ENCODE data around the gene SLC35A5. TPM values are rescaled to one million over a fixed set of nuclear protein-coding genes. Genes with fewer than 3 reads are reported as not detected.

Gene SLC35A5
- total RNA-seq, 2 experiments from 2014 or later: 16.5 to 18.7 TPM

DNA sequence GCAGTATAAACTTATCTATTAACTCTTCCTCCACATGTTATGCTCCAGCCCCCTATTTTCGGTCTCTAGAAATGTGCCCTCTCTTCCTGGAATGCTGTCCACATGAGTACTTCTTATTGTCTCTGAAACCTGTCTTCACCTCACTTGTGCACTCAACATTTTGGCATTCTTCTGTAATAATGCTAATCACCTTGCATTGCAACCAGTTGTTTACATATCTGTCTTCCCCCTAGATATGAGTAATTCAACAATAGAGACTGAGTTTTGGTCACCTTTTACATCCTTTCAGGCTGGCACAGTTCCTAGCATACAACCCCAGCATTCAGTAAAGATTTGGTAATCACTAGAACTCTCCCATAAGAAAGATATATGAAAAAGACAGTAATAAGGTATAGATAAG lies 61.9 kb downstream of the SLC35A5 start:
- DNase-seq: no peak
- Mint-ChIP-seq H3K27ac (no peak overlapping the region), H3K4me1 (no peaks in the 10 kb centered on the region), H3K27me3 (peaks cover 6% of the 10 kb centered on the region), H3K4me3 (no peak overlapping the region), H3K36me3 (ENCODE audit: low read depth) (no peaks in the 10 kb centered on the region), H3K9me3 (ENCODE audit: low read depth) (no peaks in the 10 kb centered on the region)
- CTCF ChIA-PET: interaction anchor here (0.5 to 1.6 kb wide), 2 partner anchors 45 to 72 kb away, joined by 3 to 5 read pairs; no protein-coding TSS in a partner anchor
- intact Hi-C loops (cut with DNase I, micrococcal nuclease): no loop called here
- ATAC-seq: no peak
- POLR2A ChIA-PET: no interaction called here

DNA sequence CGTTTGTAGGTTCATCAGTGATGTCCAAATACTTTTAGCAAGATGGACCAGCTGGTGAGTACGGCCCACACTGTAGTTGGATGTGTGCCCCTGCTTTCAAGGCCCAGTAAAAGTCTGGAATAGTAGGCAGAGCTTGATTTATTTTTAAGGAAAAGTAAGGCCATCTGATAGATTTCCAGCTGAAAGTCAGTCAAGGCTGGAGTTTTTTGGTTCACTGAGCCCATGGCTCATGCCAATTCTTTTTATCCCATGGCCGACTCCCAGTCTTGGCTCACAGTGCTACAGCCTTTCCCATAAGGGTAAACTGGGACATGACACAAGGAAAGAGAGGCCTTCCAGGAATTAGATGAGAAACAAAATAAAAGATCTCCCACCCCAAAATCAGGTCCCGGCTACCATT lies 65.6 kb downstream of the SLC35A5 start:
- DNase-seq: no peak
- POLR2A ChIA-PET: no interaction called here
- Mint-ChIP-seq H3K27me3 (peaks cover 4% of the 10 kb centered on the region), H3K4me3 (no peak overlapping the region), H3K36me3 (ENCODE audit: low read depth) (no peaks in the 10 kb centered on the region), H3K27ac (no peak overlapping the region), H3K9me3 (ENCODE audit: low read depth) (no peaks in the 10 kb centered on the region), H3K4me1 (peaks cover 6% of the 10 kb centered on the region)
- CTCF ChIA-PET: interaction anchor here (1.6 kb wide), 1 partner anchor 45 kb away, joined by 4 read pairs; no protein-coding TSS in a partner anchor
- intact Hi-C loops (cut with DNase I, micrococcal nuclease): no loop called here
- no peak for ATAC-seq

DNA sequence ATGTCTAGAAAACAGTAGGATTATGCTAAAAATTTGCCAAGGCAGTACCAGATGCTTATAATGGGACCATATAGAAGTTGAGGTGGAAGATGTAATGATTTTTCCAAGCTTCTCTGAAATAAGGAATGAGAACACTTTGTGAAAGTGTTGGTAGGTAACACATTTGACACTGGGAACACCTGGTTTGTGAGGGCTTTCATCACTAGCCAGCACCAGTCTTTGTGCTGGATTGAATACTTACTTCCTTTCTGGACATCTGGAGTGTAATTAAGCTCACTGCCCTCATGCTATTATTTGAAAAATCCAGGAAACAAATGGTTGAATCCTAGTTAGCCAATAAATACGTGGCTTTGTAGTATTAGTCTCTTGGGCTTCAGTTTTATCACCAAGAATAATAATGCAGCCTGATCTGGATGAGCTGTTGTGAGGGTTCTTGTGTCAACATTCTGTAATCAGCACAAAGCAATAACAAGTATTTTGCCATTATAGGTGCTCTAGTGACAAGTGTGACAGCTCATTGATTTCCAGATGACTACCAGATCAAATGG lies 66.1 kb downstream of the SLC35A5 start:
- intact Hi-C loops (cut with DNase I, micrococcal nuclease): no loop called here
- no peak for DNase-seq
- Mint-ChIP-seq H3K4me3 (no peak overlapping the region), H3K27ac (no peak overlapping the region), H3K27me3 (peaks cover 4% of the 10 kb centered on the region), H3K36me3 (ENCODE audit: low read depth) (no peaks in the 10 kb centered on the region), H3K4me1 (peaks cover 6% of the 10 kb centered on the region), H3K9me3 (ENCODE audit: low read depth) (no peaks in the 10 kb centered on the region)
- CTCF ChIA-PET: interaction anchor here (0.9 to 1.6 kb wide), 3 partner anchors 12 to 88 kb away, joined by 3 to 4 read pairs (median 3); no protein-coding TSS in a partner anchor
- ATAC-seq: no peak
- POLR2A ChIA-PET: no interaction called here

DNA sequence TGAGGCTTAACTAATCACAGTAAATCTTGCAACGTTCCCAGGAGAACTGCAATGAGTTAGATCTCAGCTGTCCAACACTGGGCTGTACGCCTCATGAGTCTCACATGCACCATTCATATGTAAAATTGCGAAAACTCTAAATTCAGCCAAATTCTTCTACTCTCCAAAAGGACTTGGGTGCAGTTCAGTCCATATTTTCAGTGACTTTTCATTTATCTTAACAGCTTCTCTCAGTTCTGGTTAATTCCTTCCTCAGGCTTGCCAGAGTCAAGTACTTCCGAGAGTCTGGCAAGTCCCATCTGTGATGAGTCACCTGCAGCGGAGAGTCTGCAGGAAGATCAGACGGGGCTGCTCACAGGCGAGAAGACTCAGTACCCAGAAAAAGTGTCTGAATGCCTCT lies 67.6 kb downstream of the SLC35A5 start:
- Mint-ChIP-seq H3K4me1 (peaks cover 6% of the 10 kb centered on the region), H3K27ac (no peak overlapping the region), H3K27me3 (no peaks in the 10 kb centered on the region), H3K36me3 (ENCODE audit: low read depth) (no peaks in the 10 kb centered on the region), H3K9me3 (ENCODE audit: low read depth) (no peaks in the 10 kb centered on the region), H3K4me3 (no peak overlapping the region)
- intact Hi-C loops (cut with DNase I, micrococcal nuclease): no loop called here
- POLR2A ChIA-PET: no interaction called here
- CTCF ChIA-PET: no interaction called here
- DNase-seq (peak; percentile 48), ATAC-seq (peak; percentile 83)

DNA sequence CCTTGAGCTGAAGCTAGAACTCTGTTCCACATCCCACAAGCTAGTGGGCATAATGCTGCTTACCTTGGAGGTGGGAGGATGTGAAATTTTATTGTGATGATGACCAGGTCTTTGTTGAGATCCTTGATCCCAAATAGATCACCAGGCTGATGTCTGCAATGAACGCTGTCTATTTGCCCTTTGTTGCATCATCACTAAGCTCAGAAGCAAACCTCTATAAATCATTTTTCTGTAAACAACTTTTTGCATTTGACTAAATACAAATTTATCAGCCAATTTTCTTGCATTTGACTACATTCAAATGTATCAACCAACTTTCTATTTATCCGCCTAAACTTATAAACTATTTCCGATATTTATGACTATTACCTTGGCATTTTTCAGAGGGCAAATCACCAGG lies 69.4 kb downstream of the SLC35A5 start:
- H3K27me3 Mint-ChIP-seq: no peaks in the 10 kb centered on the region
- peaks cover 11% of the 10 kb centered on the region for H3K4me1 Mint-ChIP-seq
- no peak overlapping the region for H3K27ac Mint-ChIP-seq
- intact Hi-C loops (cut with DNase I, micrococcal nuclease): no loop called here
- no peaks in the 10 kb centered on the region for H3K36me3 Mint-ChIP-seq (ENCODE audit: low read depth)
- ChIA-PET CTCF (interaction anchor here (0.8 to 1.5 kb wide), 2 partner anchors 11 to 309 kb away, joined by 3 to 8 read pairs; no protein-coding TSS in a partner anchor), POLR2A (no interaction called here)
- DNase-seq (no peak), ATAC-seq (no peak)
- H3K9me3 Mint-ChIP-seq (ENCODE audit: low read depth): no peaks in the 10 kb centered on the region
- H3K4me3 Mint-ChIP-seq: no peak overlapping the region

DNA sequence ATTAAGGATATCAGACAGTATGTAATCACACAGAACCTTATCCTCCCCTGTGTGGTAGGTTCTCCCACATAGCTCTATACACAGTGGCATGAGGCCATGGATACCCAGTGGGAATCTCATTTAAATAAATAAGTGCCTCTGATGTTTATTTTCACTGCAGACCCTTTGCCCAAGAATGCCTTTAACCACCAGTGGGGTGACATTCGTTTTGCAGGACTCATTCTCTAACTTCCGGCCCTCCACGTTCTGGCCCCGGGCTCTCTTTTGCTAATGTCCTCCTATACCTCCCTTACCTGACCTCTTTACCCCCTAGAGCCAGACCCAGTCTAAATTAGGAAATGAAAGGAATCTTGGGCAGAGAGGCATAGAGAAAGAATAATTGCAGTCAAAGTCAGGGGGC lies 70.8 kb downstream of the SLC35A5 start:
- no peak for DNase-seq
- intact Hi-C loops (cut with DNase I, micrococcal nuclease): no loop called here
- H3K27me3 Mint-ChIP-seq: no peaks in the 10 kb centered on the region
- H3K27ac Mint-ChIP-seq: no peak overlapping the region
- ATAC-seq: no peak
- ChIA-PET CTCF (interaction anchor here (0.6 to 1.7 kb wide), 2 partner anchors 12 to 43 kb away, joined by 3 to 5 read pairs; no protein-coding TSS in a partner anchor), POLR2A (no interaction called here)
- H3K4me3 Mint-ChIP-seq: no peak overlapping the region
- H3K36me3 Mint-ChIP-seq (ENCODE audit: low read depth): no peaks in the 10 kb centered on the region
- H3K4me1 Mint-ChIP-seq: peaks cover 11% of the 10 kb centered on the region
- H3K9me3 Mint-ChIP-seq (ENCODE audit: low read depth): no peaks in the 10 kb centered on the region

DNA sequence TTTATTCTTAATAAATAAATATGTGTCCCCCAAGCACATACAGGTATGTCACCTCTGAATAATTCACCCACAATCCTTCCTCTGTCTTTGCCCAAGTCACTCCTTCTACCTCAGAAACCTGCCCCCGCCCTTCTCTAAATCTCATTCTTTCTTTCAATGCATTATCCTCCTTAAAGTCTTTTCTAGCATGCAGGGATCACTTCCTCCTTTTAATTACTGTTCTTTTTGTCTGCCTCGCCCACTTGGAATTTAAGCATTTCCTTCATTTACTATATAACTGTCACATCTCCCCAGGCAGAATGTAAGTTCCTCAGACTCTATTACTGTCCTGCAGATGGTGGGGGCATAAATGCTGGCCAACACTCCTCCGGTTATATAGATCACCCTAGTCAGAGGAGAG lies 71.3 kb downstream of the SLC35A5 start:
- Mint-ChIP-seq H3K4me3 (no peak overlapping the region), H3K27ac (no peak overlapping the region), H3K4me1 (peaks cover 11% of the 10 kb centered on the region), H3K9me3 (ENCODE audit: low read depth) (no peaks in the 10 kb centered on the region), H3K36me3 (ENCODE audit: low read depth) (no peaks in the 10 kb centered on the region), H3K27me3 (no peaks in the 10 kb centered on the region)
- POLR2A ChIA-PET: no interaction called here
- CTCF ChIA-PET: interaction anchor here (0.6 to 3.4 kb wide), 4 partner anchors 11 to 101 kb away, joined by 3 to 18 read pairs (median 8); no protein-coding TSS in a partner anchor
- ATAC-seq: no peak
- intact Hi-C loops (cut with DNase I, micrococcal nuclease): no loop called here
- no peak for DNase-seq

DNA sequence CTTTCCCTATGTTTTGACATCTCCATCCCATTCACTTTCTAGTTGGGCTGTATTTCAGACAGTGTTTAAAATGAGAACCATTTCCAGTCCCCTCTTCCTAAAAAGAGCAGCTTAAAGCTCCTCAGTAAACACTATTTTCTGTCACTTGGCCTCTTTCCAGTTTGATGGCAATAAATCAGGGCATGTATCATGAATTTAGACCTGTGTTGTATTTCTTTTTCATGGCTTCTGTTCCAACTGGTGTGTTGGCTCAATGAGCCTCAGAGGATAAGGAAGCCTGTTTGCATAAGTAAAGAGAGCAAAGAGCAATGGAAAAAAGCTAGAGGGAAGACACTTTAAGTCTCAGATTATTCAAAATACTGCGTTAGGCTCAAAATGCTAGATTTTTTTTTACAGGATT lies 71.9 kb downstream of the SLC35A5 start:
- Mint-ChIP-seq H3K4me1 (peaks cover 11% of the 10 kb centered on the region), H3K36me3 (ENCODE audit: low read depth) (no peaks in the 10 kb centered on the region), H3K4me3 (no peak overlapping the region), H3K27me3 (no peaks in the 10 kb centered on the region), H3K27ac (no peak overlapping the region), H3K9me3 (ENCODE audit: low read depth) (no peaks in the 10 kb centered on the region)
- DNase-seq (no peak), ATAC-seq (no peak)
- POLR2A ChIA-PET: no interaction called here
- intact Hi-C loops (cut with DNase I, micrococcal nuclease): no loop called here
- CTCF ChIA-PET: interaction anchor here (2.4 to 3.4 kb wide), 2 partner anchors 10 to 101 kb away, joined by 12 to 18 read pairs; no protein-coding TSS in a partner anchor

DNA sequence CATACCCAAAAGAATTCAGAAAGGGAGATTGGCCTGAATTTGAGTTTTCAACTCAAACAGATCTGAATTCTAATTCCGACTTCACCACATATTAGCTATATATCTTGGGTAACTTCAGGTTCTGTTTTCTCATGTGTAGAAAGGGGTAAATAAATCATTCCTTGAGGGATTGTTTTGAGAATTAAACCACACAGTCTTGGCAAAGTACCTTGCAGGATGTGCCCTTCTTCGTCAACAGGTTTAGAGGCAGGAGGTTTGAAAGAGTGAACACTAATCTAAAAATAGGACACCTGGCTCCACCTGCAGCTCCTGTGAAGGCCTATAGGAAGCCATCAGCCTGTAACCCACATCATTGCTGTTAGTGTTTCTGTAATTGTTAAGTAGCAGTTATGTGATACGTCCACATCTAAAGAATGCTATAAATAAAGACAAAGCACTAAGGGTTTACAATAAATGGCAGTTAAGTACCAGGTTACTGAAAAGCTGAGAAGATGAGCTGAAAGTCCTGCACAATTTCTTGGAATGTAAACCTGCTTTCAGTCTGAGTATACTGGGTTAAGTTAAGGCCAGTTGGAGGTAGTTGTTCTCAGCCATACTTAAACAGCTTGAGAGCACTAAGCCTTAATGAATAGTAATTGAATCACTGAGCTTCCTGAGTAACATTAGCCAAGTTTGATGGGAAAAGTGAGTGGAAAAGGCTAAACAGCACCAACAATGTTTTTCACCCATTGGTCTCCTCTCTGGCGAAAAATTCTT lies 73.1 kb downstream of the SLC35A5 start:
- ChIA-PET CTCF (interaction anchor here (1.0 to 3.4 kb wide), 4 partner anchors 9 to 654 kb away, joined by 3 to 18 read pairs (median 8); no protein-coding TSS in a partner anchor), POLR2A (no interaction called here)
- no peak overlapping the region for H3K4me3 Mint-ChIP-seq
- H3K27ac Mint-ChIP-seq: no peak overlapping the region
- H3K4me1 Mint-ChIP-seq: peaks cover 4% of the 10 kb centered on the region
- H3K9me3 Mint-ChIP-seq (ENCODE audit: low read depth): no peaks in the 10 kb centered on the region
- intact Hi-C loops (cut with DNase I, micrococcal nuclease): no loop called here
- ATAC-seq (no peak), DNase-seq (no peak)
- no peaks in the 10 kb centered on the region for H3K36me3 Mint-ChIP-seq (ENCODE audit: low read depth)
- no peaks in the 10 kb centered on the region for H3K27me3 Mint-ChIP-seq

Other genes with a start within 250 kb of the SLC35A5 start
- gene CD200, start 228.9 kb upstream of the SLC35A5 start, total RNA-seq: 10 to 100 TPM; 30.2 to 42.3 TPM
- gene BTLA, start 62.6 kb upstream of the SLC35A5 start, total RNA-seq: 10 to 100 TPM; 21.0 to 21.7 TPM
- 10 to 100 TPM; 54.9 to 71.0 TPM for gene ATG3, start 83 bp upstream of the SLC35A5 start, total RNA-seq
- not detected for gene CCDC80, start 79.1 kb downstream of the SLC35A5 start, total RNA-seq